MM.1S (cell line): ENCODE data around the gene COL18A1.

Experiments
- CTCF ChIP-seq: fragments of 300-600 bp; sonication (generic); IDR thresholded peaks from 2 replicates; pipeline ENCODE4 v1.5.1; 2016; ENCODE audit warnings: antibody characterized with exemption, low read length, mixed read lengths
- EZH2 ChIP-seq: fragments of 300-600 bp; sonication (generic); optimal IDR thresholded peaks from 2 replicates; pipeline ENCODE3; 2017; ENCODE audit warnings: low read depth, mild to moderate bottlenecking, antibody characterized with exemption, low read length, mixed read lengths

GRCh38 chr21:45549626-45550463 is 144.9 kb downstream of the COL18A1 start:
- no peak for TF ChIP-seq EZH2
- TF ChIP-seq CTCF: no peak
